ENCODE measurements around the gene PAAF1.

The PAAF1 gene

GRCh38 chr11:73946798-73947458, 70.1 kb downstream of the PAAF1 start:
- no peak for DNase-seq

DNA sequence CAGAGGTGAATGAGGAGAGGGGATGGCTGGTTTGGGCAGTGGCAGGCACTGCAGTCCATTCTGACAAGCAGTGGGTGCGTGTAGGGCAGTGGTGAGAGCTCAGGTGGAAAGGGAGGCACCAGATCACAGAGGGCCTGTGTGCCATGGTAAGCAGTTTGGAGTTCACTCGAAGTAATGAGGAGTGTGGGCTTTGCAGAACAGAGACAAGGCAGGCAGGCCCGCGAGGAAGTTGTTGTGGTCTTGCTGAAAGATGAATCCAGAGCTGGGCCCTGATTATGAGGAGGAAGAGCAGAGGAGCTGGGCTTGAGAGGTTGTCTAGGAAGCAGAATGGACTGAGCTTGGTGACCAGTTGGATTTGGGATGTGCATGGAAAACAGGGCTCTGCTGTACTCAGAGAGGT, 72.4 kb downstream of the PAAF1 start:
- DNase-seq: no peak

DNA sequence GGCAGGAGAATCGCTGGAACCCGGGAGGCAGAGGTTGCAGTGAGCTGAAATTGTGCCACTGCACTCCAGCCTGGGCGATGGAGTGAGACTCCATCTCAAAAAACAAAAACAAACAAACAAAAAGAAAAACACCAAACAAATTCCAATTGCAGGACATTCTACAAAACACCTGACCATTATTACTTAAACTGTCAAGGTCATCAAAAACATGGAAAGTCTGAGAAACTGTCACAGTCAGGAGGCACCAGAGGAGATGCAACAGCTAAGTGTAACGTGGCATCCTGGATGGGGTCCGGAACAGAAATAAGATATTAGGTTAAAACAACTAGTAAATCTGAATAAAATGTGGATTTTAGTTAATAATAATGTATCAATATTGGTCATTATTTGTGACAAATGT, 73.1 kb downstream of the PAAF1 start:
- DNase-seq: no peak

- peak; percentile 46 to 49 for DNase-seq
These were observed 74.3 kb downstream of the PAAF1 start, which contains the start of gene DNAJB13 for GRCh38 chr11:73950869-73951710. Gene DNAJB13 (plus strand): TSS chr11:73951026. CDS start chr11:73951070, 44 bp downstream.

DNA sequence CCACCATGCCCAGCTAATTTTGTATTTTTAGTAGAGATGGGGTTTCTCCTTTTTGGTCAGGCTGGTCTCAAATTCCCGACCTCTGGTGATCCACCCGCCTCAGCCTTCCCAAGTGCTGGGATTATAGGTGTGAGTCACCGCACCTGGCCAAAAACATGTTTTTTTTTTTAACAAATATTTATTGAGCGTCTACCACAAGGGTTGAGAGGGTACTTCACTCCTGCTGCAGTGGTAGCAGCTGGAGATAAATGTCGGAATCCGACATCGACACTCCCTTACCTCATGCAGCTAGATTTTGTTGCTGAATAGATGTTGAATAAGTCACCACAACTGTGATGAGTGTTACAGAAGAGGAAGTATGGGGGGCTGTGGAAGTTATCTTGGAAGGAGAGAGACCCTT, 75.0 kb downstream of the PAAF1 start:
- DNase-seq: no peak

DNA sequence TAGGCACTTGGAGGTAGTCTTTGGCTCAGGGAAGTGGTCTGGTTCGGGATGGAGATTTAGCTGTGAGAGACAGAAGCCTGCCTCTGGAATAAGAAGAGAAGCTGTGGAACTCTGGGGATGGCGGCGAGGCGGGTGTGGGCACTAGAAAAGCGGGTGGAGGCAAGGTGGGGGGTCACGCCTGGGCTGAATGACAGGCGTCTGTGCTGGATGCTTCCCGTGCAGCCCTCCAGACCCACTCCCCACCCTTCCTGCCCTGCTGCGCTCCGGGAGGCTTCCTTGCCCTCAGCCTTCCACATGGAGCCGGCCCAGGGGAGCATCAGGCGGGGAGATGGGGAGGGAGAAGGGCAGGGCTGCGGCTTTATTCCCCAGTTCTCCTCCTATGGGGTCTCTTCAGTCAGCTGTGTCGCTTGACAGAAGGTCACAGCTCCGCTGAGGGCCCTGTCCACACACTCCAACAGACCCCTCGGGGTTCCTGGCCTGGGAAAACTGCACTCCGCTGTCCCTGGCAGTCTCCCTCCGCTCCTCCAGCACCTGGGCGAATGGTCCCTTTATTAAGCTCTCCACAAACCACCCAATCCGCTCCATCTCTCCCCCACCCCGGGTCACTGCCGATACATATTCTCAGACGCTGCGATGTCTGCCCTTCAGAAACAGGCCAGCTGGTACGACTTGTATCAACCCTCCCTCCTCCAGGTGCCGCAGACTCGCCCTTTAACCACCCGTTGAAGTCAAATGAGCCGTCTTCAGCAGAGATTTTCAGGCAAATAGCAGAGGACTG, 80.3 kb downstream of the PAAF1 start:
- DNase-seq: no peak

GRCh38 chr11:73957654-73958361, 81.0 kb downstream of the PAAF1 start:
- no peak for DNase-seq

- no peak for DNase-seq
These were observed 81.8 kb downstream of the PAAF1 start for GRCh38 chr11:73958521-73959141.

DNA sequence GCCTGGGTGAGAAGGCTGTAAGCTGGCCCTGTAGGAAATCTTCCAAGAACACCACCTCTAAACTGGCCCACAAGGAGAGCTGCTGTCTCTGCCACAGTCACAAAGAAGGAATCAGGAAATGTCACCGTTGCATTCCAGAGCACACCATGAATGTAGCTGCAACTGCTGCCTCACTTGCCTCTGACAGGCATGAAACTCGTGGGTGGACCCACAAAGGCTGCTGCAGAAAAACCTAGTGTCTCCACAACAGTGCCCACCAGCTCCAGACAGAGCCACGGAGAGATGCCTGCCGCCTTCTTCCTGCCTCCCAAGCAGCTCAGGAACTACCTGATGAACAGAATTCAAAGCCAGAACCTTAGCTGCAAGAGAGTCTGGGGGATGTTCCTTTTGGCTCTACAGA, 84.5 kb downstream of the PAAF1 start:
- no peak for DNase-seq

DNA sequence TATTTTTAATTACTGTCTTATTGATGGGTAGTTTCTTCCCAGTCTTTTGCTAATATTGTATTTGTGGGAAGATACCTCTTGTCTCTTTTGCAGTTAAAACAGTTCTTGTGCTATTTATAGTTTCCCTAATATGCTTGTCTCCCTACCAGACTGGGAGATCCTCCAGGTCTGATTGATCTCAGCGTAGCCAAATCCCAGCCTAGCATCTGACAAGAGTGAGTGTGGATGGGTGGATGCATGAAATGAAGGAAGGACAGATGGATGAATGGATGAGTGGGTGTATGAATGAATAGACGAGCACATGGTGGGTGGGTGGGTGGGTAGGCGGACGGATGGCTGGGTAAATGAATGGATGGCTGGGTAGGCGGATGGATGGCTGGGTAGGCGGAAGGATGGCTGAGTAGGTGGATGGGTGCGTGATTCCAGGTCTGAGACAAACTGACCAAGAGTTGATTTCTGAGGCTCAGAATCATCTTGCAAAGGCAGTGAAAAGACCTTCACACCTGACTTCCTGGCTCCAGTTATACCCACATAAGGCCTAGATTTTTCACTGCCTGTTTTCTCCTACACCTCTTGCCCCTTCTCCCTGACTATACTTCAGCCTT, 85.4 kb downstream of the PAAF1 start:
- DNase-seq: no peak

- DNase-seq: no peak
These were observed 87.1 kb downstream of the PAAF1 start for GRCh38 chr11:73963861-73964260.

- DNase-seq: no peak
These were observed 88.4 kb downstream of the PAAF1 start for GRCh38 chr11:73965076-73965763.

DNA sequence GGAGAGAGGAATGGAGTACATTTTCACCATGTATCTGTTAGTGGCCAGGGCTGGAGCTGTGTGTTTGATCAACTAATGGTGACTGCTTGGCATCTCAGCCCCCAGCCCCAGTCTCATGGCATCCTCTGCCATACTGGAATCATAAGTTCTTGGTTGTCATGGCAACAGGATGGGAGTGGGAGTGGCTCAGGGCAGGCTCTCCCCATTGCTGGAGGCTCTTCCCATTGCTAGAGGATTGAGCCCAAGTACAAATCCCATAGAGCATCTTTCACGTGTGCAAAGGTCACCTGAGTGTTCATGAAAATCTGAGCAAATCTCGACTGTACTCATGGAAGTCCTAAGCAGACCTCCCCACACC, 88.9 kb downstream of the PAAF1 start:
- DNase-seq: no peak

- DNase-seq: no peak
These were observed 91.7 kb downstream of the PAAF1 start for GRCh38 chr11:73968356-73968966.

DNA sequence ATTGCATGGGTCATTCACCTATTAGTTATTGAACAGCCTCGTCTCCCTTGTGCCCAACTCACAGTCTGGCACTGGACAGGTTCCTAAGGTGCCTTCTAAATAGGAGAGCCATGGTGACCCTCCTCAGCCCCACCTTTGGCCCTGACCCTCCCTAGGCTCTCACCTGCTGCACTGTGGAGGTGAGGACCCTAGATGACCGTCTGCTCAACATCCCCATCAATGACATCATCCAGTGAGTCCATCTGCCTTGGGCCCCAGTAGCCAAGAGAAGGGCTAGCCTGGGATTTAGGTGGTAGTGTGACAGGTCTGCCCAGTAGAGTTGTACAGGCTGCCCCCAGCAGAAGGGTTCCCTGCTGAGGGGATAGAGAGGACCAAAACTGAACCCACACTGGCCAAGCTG, 92.3 kb downstream of the PAAF1 start:
- no peak for DNase-seq

- no peak for DNase-seq
These were observed 93.4 kb downstream of the PAAF1 start for GRCh38 chr11:73969991-73970800.

GRCh38 chr11:73971175-73971719, 94.4 kb downstream of the PAAF1 start:
- peak in 1 of 2 donors; percentile 12 for DNase-seq

DNA sequence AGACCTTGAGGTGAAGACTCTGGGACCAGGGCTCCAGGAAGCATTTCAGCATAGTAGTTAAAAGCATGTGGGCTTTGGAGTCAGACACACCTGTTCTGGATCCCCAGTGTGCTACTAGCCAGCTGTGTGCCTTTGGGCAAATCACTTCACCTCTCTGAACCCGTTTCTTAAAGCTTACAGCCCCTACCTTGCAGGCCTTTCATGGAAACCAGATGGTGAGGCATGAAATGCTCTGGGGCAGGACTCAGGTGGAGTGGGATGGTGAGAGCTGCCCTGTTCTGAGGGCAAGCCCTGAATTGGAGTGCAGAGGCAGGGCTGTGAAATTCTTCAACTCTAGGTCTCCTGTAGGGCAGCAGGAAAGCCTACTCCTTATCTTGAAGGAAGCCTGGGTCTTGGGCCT, 95.4 kb downstream of the PAAF1 start:
- DNase-seq: no peak

DNA sequence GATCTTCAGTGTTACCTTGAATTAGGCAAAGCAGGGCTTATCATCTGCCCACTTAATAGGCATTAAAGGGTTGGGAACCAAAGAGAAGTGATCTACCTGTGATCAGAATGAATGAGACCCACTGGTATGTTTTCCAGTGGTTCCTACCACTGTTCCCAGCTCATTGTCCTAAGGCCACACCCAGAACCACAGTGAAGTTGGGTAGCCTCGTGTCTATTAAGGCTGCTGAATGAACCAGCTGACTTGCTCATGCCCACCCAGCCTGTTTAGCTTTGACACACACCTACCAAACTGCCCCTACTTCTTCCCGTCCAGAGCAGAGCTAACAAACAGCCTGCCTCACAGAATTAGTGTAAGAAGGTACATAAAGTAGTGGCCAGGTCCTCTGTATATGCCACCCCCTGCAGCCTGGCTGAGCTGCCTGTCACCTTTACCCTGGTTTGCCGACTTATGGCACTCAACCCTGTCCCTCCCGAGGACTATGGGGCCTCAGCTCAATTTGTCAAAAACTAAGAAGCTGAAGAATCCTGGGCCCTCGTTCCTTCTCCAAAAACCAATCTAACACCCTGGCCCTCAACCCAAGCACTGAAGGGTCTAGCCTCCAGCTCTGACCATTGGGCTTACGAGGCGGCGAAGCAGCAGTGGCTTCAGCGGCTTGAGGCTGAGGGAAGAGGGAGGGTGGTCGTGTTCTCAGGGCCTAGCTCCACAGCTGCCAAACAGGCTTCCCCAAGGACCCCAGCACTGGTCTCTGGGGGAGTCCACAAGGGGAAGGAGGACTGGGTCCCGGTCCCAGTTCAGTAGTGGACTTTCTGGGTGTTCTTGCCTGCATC, 96.0 kb downstream of the PAAF1 start:
- DNase-seq: no peak

Measured in inflammatory macrophage (primary cell).